Ovary (tissue), 3 donors: ENCODE data around the gene DOK3.

ENCODE experiments used
- EP300 ChIP-seq: sonication (generic); formaldehyde crosslinking; IDR thresholded peaks from one replicate; pipeline ENCODE4 v1.6.1; 2017; ENCODE audit warnings: antibody characterized with exemption
- POLR2A ChIP-seq: fragments of 450-650 bp; IDR thresholded peaks from one replicate; pipeline ENCODE4 v1.6.1; 2017; ENCODE audit warnings: antibody characterized with exemption, mild to moderate bottlenecking, moderate library complexity
- TF ChIP-seq, protein P1 (sequence below), 3 donors: fragments of 450-650 bp in 2 of 3; fragments of 200-600 bp in 1 of 3; IDR thresholded peaks; one replicate each; pipeline versions ENCODE4 v1.5.1 to v1.8.0; 2016 to 2022; ENCODE audit warnings: antibody characterized with exemption in 3 of 3, mild to moderate bottlenecking in 1 of 3
- donor health status: DM: no; HTN: no; CAD: no.

DNA sequence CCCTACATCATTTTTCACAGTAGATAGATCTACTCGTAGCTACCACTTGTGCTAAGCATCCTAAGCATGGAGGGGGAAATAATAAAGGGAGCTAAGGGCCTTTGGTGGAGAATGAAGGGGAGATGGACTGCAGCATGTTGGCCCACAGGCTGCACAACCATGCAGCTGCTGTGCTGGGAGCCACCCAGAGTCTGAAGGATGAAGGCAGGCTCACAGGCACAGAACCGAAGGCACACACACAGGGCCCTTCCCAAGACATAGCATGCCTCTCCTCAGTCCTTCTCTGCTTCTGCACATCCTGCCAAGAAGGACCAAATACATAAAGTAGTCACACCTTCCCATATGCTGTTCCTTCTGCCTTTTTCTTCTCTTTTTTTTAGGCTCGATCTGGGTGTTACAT, 38.1 kb upstream of the DOK3 start:
- no peak for TF ChIP-seq EP300
- TF ChIP-seq, protein P1, sequence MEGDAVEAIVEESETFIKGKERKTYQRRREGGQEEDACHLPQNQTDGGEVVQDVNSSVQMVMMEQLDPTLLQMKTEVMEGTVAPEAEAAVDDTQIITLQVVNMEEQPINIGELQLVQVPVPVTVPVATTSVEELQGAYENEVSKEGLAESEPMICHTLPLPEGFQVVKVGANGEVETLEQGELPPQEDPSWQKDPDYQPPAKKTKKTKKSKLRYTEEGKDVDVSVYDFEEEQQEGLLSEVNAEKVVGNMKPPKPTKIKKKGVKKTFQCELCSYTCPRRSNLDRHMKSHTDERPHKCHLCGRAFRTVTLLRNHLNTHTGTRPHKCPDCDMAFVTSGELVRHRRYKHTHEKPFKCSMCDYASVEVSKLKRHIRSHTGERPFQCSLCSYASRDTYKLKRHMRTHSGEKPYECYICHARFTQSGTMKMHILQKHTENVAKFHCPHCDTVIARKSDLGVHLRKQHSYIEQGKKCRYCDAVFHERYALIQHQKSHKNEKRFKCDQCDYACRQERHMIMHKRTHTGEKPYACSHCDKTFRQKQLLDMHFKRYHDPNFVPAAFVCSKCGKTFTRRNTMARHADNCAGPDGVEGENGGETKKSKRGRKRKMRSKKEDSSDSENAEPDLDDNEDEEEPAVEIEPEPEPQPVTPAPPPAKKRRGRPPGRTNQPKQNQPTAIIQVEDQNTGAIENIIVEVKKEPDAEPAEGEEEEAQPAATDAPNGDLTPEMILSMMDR (IDR thresholded peaks at IDR 0.05) = no peak
- TF ChIP-seq POLR2A = no peak
